ENCODE measurements around the gene COL6A2.

The COL6A2 gene

GRCh38 chr21:46116189-46116775 is 18.4 kb downstream of the COL6A2 start:
- no peak for DNase-seq

GRCh38 chr21:46116776-46117585 is 19.1 kb downstream of the COL6A2 start:
- DNase-seq = no peak

DNA sequence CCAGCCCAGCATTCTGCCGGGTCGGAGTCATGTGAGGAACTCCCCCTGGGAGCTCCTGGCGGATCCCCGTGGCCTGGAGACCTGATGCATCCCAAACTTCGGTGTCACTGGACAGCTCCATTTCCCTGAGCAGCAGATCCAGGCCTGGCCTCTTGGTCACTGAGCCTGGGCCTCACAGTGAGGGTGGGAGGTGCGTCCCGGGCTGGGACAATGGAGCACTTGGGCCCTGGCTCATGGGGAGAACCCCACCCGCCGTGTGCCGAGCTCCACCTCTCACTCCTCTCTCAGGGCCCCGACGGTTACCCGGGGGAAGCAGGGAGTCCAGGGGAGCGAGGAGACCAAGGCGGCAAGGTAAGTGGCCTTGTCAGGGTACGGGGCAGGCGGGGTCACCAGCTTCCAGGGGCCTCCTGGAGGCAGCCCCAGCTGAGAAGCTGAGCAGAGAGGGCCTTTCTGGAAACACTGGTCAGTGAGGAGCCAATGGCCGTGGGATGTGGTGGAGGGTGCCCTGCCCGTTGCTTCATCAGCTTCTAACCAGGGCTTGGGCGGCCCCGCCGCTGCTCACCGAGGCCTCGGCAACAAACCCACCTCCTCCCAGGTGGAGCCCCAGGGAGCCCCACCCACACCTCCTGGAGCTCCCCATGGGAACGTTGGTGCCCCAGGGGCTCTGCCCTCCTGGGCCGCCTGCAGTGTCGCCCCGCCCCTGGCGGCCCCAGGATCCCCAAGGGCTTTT is 19.8 kb downstream of the COL6A2 start:
- DNase-seq = no peak

GRCh38 chr21:46118316-46119143 is 20.6 kb downstream of the COL6A2 start:
- DNase-seq = no peak

DNA sequence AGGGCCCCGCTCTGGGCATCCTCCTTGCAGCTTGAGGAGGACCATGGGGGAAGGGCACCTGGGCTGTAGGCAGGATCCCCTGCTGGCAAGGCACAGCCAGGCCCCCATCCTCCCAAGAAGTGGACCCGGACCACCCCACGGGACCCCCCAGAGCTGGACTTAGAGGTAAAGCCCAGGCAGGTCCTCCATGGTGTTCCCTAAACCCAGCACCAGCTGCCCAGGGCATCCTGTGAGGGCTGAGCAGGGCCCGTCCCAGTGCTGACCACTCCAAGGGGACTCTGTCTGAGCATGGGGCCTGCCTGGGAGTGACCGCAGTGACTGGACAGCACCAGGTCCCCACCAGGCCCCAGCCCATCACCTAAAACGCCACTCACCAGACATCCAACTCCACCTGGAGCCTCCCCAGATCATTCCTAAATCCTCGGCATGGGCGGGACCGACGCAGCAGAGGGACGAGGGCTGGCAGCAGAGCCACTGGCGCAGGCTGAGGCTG is 21.3 kb downstream of the COL6A2 start:
- DNase-seq = no peak

DNA sequence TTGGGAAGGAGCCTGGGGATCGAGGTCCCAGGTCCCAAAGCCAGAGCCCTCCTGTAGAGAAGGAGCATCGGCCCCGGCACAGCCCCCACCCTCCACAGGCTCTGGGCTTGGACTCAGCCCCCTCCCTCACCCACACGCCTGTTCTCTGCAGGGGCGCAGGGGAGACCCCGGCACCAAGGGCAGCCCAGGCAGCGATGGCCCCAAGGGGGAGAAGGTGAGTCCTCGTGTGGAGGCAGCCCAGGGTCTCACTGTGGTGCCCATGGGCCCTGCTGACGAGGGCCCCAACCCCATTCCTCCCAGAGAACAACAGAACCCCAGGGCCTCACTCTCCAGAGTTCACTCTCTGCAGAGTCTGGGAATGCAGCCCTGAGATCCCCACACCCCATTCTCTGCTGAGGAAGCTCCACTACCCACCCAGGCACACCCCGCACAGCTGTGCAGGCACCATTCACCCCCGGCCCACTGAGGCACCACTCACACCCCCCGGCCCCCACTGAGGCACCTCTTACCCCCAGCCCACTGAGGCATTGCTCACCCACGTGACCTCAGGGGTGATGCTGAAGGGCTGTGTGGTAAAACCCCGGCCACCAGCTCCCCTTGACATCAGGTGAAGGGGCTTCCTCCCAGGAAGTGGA is 21.8 kb downstream of the COL6A2 start:
- no peak for DNase-seq

DNA sequence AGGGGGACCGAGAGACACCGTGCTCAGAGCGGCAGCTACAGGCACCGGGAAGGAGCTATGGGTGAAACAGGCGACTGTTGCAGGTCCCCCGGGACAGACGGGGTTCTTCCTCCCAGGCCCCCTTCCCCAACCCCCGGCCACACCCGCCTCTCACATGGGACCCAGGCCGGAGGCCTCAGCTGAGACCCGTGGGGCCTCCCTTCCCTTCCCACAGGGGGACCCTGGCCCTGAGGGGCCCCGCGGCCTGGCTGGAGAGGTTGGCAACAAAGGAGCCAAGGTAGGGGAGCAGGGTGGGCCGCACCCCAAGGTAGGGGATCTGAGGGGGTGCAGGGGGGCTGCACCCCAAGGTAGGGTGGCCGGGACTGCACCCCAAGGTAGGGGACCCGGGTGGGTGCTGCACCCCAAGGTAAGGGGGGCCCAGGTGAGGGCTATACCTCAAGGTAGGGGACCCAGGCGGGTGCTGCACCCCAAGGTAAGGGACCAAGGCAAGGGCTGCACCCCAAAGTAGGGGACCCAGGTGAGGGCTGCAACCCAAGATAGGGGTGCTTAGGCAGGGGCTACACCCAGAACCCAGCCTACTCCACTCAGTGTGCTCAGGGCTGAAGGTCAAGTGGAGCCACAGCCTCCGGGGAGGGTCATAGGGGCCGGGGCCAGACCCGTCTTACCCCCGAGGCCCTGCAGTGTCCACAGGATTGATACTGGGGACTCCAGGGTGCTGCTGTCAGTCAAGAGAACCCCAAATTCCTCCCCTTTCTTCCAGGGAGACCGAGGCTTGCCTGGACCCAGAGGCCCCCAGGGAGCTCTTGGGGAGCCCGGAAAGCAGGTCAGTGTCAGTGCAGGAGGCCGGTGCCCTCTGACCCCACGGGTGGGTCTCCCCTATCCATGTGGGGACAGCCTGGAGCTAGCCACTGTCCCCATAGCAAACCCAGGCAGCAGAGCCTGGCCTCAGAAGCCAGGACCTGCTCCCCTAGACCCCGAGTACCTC is 22.7 kb downstream of the COL6A2 start:
- no peak for DNase-seq

GRCh38 chr21:46121286-46122221 is 23.6 kb downstream of the COL6A2 start:
- DNase-seq = no peak

DNA sequence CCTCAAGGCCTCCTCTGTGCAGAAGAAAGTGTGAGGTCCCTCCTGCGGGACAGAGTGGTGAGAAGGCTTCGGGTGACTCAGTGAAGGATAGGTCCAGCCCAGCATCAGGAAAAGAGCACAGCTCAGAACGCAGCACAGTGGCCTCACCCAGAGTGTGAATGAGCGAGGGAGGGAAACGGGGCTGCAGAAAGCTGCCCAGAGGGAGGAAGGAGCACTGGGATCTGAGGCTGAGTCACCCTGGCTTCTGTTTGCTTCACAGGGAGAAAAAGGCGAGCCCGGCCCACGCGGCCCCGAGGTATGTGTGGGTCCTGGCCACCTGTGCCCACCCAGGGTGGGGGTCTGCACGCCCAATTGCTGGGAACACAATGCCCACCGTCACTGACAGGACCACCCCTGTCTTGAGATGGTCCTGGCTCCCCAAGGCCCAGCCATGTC is 24.3 kb downstream of the COL6A2 start:
- no peak for DNase-seq

- no peak for DNase-seq
Measured at GRCh38 chr21:46122758-46123683, 25.1 kb downstream of the COL6A2 start.

- DNase-seq = no peak
Measured at GRCh38 chr21:46124083-46124925, 26.4 kb downstream of the COL6A2 start.

DNA sequence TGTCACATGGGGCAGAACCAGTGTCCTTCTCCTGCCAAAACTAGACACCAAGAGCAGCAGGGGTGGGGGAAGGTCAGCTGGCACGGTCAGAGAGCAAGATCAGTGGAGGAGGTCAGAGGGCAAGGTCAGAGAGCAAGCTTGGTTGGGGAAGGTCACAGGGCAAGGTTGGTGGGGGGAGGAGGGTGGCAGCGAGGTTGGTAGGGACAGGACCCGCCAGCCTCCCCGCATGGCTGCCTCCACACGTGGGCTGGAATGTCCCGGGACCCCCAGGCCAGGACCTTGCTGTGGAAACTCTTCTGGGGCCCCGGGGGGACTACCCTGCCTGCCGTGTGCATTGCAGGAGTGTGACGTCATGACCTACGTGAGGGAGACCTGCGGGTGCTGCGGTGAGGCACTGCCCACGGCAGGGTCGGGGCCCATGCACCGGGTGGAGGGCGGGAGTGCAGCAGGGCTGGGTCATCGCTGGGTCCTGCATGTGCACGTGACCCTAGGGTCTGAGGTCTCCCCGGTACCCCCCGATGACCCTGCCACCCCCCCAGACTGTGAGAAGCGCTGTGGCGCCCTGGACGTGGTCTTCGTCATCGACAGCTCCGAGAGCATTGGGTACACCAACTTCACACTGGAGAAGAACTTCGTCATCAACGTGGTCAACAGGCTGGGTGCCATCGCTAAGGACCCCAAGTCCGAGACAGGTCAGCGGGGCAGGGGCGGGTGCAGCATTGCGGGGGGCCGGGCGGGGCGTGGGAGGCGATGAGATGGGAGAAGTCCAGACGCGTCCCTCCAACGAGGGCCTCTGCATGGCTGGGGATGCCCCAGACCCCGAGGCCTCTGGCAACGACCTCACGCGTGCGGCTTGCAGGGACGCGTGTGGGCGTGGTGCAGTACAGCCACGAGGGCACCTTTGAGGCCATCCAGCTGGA is 27.3 kb downstream of the COL6A2 start:
- DNase-seq = no peak

GRCh38 chr21:46125846-46126301 is 28.0 kb downstream of the COL6A2 start:
- no peak for DNase-seq

GRCh38 chr21:46126309-46127238 is 28.7 kb downstream of the COL6A2 start:
- no peak for DNase-seq
